ENCODE measurements around the gene EYS. TPM values are rescaled to one million over a fixed set of nuclear protein-coding genes. Genes with fewer than 3 reads are reported as not detected.
"Not testable (repeated sequence)": the region's sequence is repeated elsewhere in the genome, so short reads cannot be mapped to it uniquely, and the experiment has no call there.

Gene EYS
- total RNA-seq, 2 donors from 2014 or later = 0.20 TPM; not detected in 1

DNA sequence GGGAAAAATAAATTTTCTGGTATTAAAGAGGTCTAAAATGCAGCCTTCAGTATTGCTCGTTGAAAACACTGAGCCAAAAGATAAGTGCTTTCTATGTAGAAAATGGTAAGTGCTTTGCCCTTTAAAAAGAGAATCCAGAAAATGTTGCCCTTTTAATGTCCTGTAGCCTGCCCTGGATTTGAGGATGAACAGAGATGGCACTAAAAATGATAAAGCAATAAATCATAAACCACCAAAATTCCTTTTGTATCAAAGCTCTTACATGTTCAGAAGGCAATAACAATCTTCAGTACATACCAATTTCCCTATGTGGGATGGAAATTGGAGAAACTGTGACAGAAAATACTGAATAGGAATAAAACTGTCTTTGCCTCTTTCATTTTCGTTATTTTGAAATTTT, 1665.7 kb downstream of the EYS start:
- H3K4me3 Mint-ChIP-seq = no peak overlapping the region
- H3K36me3 Mint-ChIP-seq = no peaks in the 10 kb centered on the region
- no peaks in the 10 kb centered on the region for H3K27me3 Mint-ChIP-seq
- H3K4me1 Mint-ChIP-seq (ENCODE audit: low read depth in 2 of 2) = no peaks in the 10 kb centered on the region
- no peak for ATAC-seq
- no peak overlapping the region for H3K27ac Mint-ChIP-seq
- peaks cover 3% of the 10 kb centered on the region for H3K9me3 Mint-ChIP-seq
- no peak for DNase-seq (ENCODE audit: low spot score)

DNA sequence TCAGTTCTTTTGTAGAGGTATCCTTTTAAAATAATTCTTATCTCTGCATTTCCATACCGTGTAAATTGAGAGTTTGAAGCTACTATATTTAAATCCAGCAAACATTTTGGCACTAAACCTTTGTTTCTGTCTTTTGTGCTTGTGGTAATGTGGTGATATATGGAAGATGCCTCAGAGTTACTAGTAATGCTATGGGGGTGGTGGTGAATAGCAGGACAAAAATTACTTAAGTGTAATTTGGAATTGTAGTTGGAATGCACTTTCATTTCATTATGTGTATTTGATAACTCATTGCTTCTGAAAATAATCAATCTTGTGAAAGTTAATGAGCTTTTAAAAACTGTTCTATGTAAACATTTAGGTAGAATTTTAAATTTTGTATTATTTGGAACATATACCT, 1666.9 kb downstream of the EYS start:
- DNase-seq (ENCODE audit: low spot score) (no peak), ATAC-seq (no peak)
- Mint-ChIP-seq H3K27ac (no peak overlapping the region), H3K27me3 (no peaks in the 10 kb centered on the region), H3K4me1 (ENCODE audit: low read depth in 2 of 2) (no peaks in the 10 kb centered on the region), H3K9me3 (peaks cover 6% of the 10 kb centered on the region), H3K4me3 (no peak overlapping the region), H3K36me3 (no peaks in the 10 kb centered on the region)

DNA sequence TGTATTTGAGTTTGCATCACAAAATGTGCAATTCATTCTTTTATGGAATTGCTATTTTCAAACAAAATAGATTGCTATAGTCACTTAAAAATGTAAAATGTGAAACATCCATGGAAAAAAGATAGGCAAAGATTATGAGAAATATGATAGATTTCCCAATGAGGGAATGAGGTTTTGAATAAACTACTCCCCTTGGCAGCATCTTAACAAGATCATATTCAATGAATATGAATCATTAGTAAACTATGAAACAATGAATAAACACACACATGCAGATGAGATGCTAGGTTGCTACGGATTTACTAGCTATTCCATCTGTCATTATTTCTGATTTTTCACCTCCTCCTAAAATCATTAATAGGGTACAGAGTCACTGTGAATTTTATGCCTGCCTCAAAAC, 1669.6 kb downstream of the EYS start:
- Mint-ChIP-seq H3K4me1 (ENCODE audit: low read depth in 2 of 2) (no peaks in the 10 kb centered on the region), H3K27me3 (no peaks in the 10 kb centered on the region), H3K27ac (no peak overlapping the region), H3K36me3 (no peaks in the 10 kb centered on the region), H3K9me3 (peaks cover 6% of the 10 kb centered on the region), H3K4me3 (no peak overlapping the region)
- ATAC-seq (no peak), DNase-seq (ENCODE audit: low spot score) (no peak)

DNA sequence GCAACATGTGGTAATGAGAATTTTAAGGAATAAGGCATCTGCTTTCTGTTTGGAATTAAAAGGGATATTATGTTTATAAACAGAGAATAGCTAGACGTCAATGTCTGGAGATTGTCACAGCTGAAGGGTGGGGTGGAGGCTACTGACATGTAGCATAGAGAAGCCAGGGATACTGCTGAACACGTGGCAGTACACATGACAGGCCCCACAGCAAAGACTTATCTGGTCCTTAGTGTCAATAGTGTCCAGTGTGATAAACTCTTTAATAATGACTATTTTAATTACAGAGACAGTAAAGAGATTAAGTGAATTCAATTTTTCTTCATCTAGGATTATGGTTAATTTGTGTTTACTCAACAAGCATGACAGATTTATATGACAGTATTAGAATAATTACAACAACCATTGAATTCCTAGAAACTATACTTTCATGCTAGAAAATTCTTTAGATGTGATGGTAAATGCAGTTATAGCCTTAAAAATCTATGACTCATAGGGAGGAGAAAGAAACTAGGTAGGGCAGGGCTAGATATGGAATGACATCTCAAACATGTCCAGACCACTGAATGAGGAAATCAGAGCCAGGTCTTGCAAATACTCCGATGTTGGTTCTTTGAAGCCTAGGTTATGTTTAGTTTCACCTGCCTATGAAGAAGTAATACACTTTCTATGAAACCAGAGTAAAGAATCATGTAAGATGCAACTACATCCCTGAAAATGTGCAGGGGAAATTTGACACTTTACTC, 1671.9 kb downstream of the EYS start:
- Mint-ChIP-seq H3K36me3 (peaks cover under 1% of the 10 kb centered on the region), H3K4me1 (ENCODE audit: low read depth in 2 of 2) (no peaks in the 10 kb centered on the region), H3K27me3 (no peaks in the 10 kb centered on the region), H3K4me3 (no peak overlapping the region), H3K9me3 (peaks cover 4% of the 10 kb centered on the region), H3K27ac (no peak overlapping the region)
- no peak for DNase-seq (ENCODE audit: low spot score)
- no peak for ATAC-seq

DNA sequence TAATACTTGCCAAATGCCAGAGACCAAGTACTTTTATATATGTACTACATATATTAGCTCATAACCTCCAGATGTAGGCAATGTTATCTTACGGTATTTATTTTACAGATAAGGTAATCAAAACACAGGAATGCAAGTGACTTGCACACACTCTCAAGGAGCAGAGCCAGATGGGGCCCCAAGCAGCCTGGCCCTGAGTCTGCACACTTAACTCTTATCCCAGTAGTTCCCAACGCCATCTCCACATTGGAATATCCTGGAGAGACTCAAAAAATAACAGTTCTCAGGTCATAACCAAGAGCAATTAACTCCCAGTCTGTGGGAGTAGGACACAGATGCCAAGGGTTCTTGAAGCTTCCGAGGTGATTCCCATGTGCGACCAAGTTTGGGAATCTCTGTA, 1672.7 kb downstream of the EYS start:
- Mint-ChIP-seq H3K4me3 (no peak overlapping the region), H3K27ac (no peak overlapping the region), H3K4me1 (ENCODE audit: low read depth in 2 of 2) (no peaks in the 10 kb centered on the region), H3K9me3 (peaks cover 9% of the 10 kb centered on the region), H3K27me3 (no peaks in the 10 kb centered on the region), H3K36me3 (peaks cover 6% of the 10 kb centered on the region)
- no peak for ATAC-seq
- DNase-seq (ENCODE audit: low spot score) = no peak

DNA sequence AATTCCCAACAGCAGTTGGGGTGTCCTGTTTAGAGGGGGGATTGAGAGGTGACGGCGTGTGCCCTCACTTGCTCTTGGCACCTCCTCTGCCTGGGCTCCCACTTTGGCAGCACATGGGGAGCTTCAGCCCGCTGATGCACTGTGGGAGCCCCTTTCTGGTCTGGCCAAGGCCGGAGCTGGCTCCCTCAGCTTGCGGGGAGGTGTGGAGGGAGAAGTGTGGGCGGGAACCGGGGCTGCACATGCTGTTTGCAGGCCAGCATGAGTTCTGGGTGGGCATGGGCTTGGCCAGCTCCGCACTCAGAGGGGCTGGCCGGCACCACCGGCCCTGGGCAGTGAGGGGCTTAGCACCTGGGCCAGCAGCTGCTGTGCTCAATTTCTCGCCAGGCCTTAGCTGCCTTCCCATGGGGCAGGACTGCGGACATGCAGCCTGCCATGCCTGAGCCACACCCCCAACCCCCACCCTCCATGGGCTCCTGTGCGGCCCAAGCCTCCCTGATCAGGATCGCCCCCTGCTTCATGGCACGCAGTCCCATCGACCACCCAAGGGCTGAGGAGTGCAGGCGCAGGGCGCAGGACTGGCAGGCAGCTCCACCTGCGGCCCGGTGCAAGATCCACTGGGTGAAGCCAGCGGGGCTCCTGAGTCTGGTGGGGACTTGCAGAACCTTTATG, 1675.9 kb downstream of the EYS start:
- not testable (repeated sequence) for H3K4me3 Mint-ChIP-seq; H3K27ac Mint-ChIP-seq; H3K27me3 Mint-ChIP-seq; H3K36me3 Mint-ChIP-seq; H3K9me3 Mint-ChIP-seq; H3K4me1 Mint-ChIP-seq (ENCODE audit: low read depth in 2 of 2); DNase-seq (ENCODE audit: low spot score)
- ATAC-seq = peak in 1 of 2 donors; percentile 20

DNA sequence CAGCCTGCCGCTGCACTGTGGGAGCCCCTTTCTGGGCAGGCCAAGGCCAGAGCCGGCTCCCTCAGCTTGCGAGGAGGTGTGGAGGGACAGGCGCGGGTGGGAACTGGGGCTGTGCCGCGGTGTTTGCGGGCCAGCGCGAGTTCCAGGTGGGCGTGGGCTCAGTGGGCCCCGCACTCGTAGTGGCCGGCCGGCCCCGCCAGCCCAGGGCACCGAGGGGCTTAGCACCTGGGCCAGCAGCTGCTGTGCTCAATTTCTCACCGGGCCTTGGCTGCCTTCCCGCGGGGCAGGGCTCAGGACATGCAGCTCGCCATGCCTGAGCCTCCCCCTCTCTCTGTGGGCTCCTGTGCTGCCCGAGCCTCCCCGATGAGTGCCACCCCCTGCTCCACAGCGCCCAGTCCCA, 1683.3 kb downstream of the EYS start:
- Mint-ChIP-seq H3K27me3 (no peaks in the 10 kb centered on the region), H3K27ac (no peak overlapping the region), H3K4me3 (no peak overlapping the region), H3K4me1 (ENCODE audit: low read depth in 2 of 2) (no peaks in the 10 kb centered on the region), H3K36me3 (peaks cover 6% of the 10 kb centered on the region), H3K9me3 (peaks cover 4% of the 10 kb centered on the region)
- DNase-seq (ENCODE audit: low spot score) = no peak
- no peak for ATAC-seq

DNA sequence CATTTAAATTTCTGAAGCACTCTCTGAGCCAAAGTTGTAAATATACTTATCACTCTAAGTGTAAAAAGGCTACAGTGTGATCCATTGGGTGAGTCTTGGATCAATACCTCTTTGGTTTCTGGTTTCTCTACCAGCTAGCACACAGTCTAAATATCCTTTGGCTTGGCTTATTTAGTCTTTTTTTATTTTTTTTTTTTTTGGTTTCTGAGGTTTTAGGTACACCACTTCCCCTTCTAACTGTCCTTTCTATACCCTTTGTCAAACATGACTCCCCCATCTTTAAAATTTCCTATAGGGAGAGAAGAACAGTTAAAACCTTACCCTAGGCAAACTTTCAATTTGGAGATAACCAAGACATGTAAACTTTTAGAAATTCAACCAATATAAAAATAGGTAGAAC, 1692.4 kb downstream of the EYS start:
- H3K4me3 Mint-ChIP-seq = no peak overlapping the region
- H3K27ac Mint-ChIP-seq = no peak overlapping the region
- ATAC-seq (no peak), DNase-seq (ENCODE audit: low spot score) (no peak)
- no peaks in the 10 kb centered on the region for H3K4me1 Mint-ChIP-seq (ENCODE audit: low read depth in 2 of 2)
- H3K9me3 Mint-ChIP-seq = peaks cover 7% of the 10 kb centered on the region
- peaks cover 8% of the 10 kb centered on the region for H3K36me3 Mint-ChIP-seq
- no peaks in the 10 kb centered on the region for H3K27me3 Mint-ChIP-seq

DNA sequence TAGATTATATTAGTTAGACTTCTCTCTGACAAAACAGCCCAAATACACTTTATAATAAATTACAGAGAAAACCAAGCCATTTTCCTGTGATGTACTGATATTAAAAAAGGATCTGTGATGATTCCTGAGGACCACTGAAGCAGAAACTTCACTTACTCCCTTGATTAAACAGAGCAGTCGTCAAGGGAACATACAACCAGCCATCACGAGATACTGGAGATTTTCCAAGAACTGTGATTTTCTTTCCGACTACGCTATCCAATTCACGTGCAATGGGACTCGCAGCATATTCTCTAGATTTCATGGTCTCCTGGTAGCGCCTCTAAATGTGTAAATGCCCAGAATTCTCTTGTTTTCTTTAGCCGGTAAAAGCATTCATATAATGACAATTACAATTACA, 1694.0 kb downstream of the EYS start:
- Mint-ChIP-seq H3K27me3 (no peaks in the 10 kb centered on the region), H3K4me1 (ENCODE audit: low read depth in 2 of 2) (no peaks in the 10 kb centered on the region), H3K9me3 (peaks cover 8% of the 10 kb centered on the region), H3K4me3 (no peak overlapping the region), H3K27ac (no peak overlapping the region), H3K36me3 (peaks cover 10% of the 10 kb centered on the region)
- ATAC-seq (no peak), DNase-seq (ENCODE audit: low spot score) (no peak)

DNA sequence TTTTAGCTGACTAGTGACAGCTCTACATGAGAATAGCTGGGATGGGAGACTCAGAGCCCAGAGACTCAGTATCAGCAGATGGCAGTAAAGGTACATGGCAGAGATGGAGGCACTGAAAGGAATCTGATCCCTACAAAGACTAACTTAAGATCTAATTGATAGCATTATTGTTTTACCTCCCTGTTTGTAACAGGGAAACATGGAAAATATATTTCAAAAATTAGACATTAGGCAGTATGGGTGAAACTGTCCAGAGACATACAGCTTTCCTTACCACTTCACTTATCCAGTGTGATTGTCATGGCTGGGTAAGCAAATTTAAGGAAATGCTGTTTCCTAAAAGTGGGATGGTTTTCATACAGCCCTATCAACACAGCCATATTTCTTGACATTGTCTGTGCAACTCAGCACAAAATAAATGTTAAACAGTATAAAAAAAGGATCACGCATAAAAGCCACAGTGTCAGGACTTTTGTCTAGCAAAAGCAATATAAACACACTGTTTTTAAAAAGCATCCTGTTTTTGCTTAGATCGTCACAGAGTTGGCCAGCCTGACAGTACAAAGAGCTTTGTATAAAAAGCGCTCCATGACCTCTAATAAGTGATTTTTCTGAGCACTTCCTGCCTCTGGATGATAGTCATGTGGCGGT, 1694.5 kb downstream of the EYS start:
- H3K4me3 Mint-ChIP-seq = no peak overlapping the region
- no peaks in the 10 kb centered on the region for H3K4me1 Mint-ChIP-seq (ENCODE audit: low read depth in 2 of 2)
- no peak for DNase-seq (ENCODE audit: low spot score)
- peaks cover 12% of the 10 kb centered on the region for H3K9me3 Mint-ChIP-seq
- peaks cover 10% of the 10 kb centered on the region for H3K36me3 Mint-ChIP-seq
- H3K27me3 Mint-ChIP-seq = no peaks in the 10 kb centered on the region
- ATAC-seq = no peak
- H3K27ac Mint-ChIP-seq = no peak overlapping the region

DNA sequence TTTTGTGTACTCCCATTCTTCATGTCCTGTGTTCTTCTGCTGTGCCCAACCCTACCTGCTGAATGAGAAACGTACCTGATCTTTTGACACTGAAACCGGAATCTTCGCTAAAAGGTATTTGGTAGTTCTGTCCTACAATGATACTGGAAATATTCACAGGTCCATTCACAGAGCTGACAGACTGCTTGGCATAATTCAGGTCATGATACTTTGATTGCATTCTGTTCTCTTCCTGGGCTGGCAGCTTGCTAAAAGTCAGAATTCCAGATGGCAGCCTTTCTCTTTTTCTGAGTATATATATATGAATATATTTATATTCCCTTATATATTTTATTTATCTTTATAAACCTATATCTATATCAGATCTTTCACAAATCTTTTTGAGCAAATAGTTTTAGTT, 1696.4 kb downstream of the EYS start:
- Mint-ChIP-seq H3K36me3 (peaks cover 10% of the 10 kb centered on the region), H3K27me3 (no peaks in the 10 kb centered on the region), H3K9me3 (peaks cover 22% of the 10 kb centered on the region), H3K4me1 (ENCODE audit: low read depth in 2 of 2) (no peaks in the 10 kb centered on the region), H3K27ac (no peak overlapping the region), H3K4me3 (no peak overlapping the region)
- ATAC-seq (no peak), DNase-seq (ENCODE audit: low spot score) (no peak)

DNA sequence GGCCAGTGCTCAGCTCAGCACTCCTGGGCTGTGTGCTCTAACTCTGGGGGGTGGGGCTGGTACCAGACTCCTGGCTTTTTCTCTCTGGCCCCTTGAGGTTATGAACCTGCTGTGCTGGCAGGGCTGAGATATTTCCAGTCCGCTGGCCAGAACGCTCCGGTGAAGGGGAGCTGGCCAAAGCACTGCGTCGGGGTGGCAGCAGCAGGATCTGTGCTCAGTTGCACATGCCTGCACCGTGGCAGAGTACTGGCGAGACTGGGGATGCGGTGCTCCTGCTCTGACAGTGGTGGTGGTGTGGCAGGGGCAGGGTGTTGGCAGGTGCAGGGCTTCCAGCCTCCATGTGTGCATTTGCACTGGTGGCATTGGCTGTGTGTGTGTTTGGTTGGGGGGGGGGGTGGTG, 1697.0 kb downstream of the EYS start:
- Mint-ChIP-seq H3K9me3 (peaks cover 28% of the 10 kb centered on the region), H3K36me3 (peaks cover 10% of the 10 kb centered on the region), H3K4me3 (no peak overlapping the region), H3K27me3 (no peaks in the 10 kb centered on the region), H3K27ac (no peak overlapping the region), H3K4me1 (ENCODE audit: low read depth in 2 of 2) (no peaks in the 10 kb centered on the region)
- DNase-seq (ENCODE audit: low spot score) = no peak
- ATAC-seq = no peak

DNA sequence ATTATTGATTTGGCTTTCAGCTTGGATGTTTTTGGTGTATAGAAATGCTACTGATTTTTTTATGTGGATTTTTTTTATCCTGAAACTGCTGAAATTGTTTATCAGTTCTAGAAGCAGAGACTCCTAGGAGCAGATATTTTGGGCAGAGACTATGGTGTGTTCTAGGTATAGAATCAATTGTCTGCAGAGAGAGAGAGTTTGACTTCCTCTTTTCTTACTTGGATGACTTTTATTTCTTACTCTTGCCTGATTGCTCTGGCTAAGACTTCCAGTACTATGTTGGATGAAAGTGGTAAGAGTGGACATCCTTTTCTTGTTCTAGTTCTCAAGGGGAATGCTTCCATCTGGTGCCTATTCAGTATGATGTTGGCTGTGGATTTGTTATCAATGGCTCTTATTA, 1700.8 kb downstream of the EYS start:
- peaks cover 10% of the 10 kb centered on the region for H3K36me3 Mint-ChIP-seq
- ATAC-seq (no peak), DNase-seq (ENCODE audit: low spot score) (no peak)
- no peaks in the 10 kb centered on the region for H3K27me3 Mint-ChIP-seq
- no peak overlapping the region for H3K27ac Mint-ChIP-seq
- no peaks in the 10 kb centered on the region for H3K4me1 Mint-ChIP-seq (ENCODE audit: low read depth in 2 of 2)
- H3K4me3 Mint-ChIP-seq = no peak overlapping the region
- H3K9me3 Mint-ChIP-seq = peaks cover 36% of the 10 kb centered on the region

DNA sequence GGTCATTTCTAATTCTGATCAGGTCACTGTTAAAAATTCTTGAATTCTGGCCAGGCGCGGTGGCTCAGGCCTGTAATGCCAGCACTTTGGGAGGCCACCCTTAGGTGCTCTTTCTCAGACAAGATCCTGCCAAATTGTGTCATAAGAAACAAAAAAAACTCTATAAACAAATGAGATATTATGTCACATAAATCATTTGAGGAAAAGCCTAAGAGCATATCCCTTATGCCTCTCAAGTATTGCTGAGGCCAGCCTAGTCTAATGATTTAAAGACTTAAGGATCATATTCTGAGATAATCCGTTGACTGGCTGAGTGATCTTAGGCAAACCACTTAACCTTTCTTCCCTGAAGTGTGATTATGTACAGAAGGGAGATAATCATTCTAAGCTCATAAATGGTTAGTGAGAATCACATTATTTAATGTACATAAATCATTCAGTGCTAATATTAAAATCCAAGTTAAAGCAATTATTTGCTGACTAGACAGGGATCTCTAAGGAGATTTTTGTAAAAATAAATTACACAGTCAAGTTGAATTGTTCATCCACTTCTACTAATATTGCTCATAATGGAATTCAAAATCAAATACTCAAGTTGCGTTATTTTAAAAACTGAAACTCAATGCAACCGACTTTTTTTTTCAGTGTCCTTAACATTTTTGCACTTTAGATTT, 1706.1 kb downstream of the EYS start:
- peaks cover 15% of the 10 kb centered on the region for H3K9me3 Mint-ChIP-seq
- no peaks in the 10 kb centered on the region for H3K36me3 Mint-ChIP-seq
- H3K27ac Mint-ChIP-seq = no peak overlapping the region
- H3K27me3 Mint-ChIP-seq = no peaks in the 10 kb centered on the region
- DNase-seq (ENCODE audit: low spot score) (no peak), ATAC-seq (no peak)
- H3K4me1 Mint-ChIP-seq (ENCODE audit: low read depth in 2 of 2) = no peaks in the 10 kb centered on the region
- no peak overlapping the region for H3K4me3 Mint-ChIP-seq
